SK-N-MC (cell line): ENCODE measurements around the gene RFX2.

Source experiments
- EZH2 ChIP-seq: fragments of 200-600 bp; sonication (generic); IDR thresholded peaks from one replicate; pipeline ENCODE4 v1.6.1; 2017; ENCODE audit warnings: antibody characterized with exemption
- FOXP2 ChIP-seq: optimal IDR thresholded peaks from 2 replicates; pipeline ENCODE3; 2011; ENCODE audit warnings: mild to moderate bottlenecking, moderate library complexity; ENCODE audit not compliant: insufficient read depth; ENCODE audit errors: extremely low read length, control extremely low read depth
- POLR2AphosphoS5 ChIP-seq: IDR thresholded peaks from 2 replicates; pipeline ENCODE4 v1.6.1; 2012; ENCODE audit warnings: mild to moderate bottlenecking, low read depth, low read length, borderline replicate concordance

- TF ChIP-seq EZH2 (no peak), POLR2AphosphoS5 (no peak), FOXP2 (no peak)
These were observed 7.1 kb downstream of the RFX2 start for GRCh38 chr19:6103217-6103644.
